ENCODE measurements around the gene ADAMTSL3. TPM values are rescaled to one million over a fixed set of nuclear protein-coding genes. Genes with fewer than 3 reads are reported as not detected.

ADAMTSL3 gene
- total and polyA plus RNA-seq, 2 of the 8 experiments (the other 6 are each of a cell fraction or from before 2014, with no cell fraction given) = 0.35 to 1.4 TPM

- no peak overlapping the region for H3K9ac ChIP-seq (replicated peaks in 1 of 4; ENCODE audit: extremely low read depth in 1 of 4, low read depth in 3 of 4, low read length in 3 of 4)
- H2BK20ac ChIP-seq (ENCODE audit: low read length) = no peak overlapping the region
- no peaks in the 10 kb centered on the region for H3K4me1 ChIP-seq (replicated peaks in 1 of 4; ENCODE audit: control insufficient read depth in 3 of 4, insufficient read depth in 4 of 4, low read length in 3 of 4)
- no peak overlapping the region for H3K4me2 ChIP-seq (ENCODE audit: insufficient read depth in 1 of 2, low read depth in 2 of 2, low read length in 2 of 2)
- no peak overlapping the region for H2AK5ac ChIP-seq (ENCODE audit: low read depth, low read length)
- no peak overlapping the region for H4K91ac ChIP-seq (replicated peaks; ENCODE audit: insufficient read length, low read length)
- no peaks in the 10 kb centered on the region for H3K23me2 ChIP-seq (ENCODE audit: low read depth, low read length)
- POLR2A ChIA-PET (ENCODE audit: partially characterized antibody) = no interaction called here
- no peaks in the 10 kb centered on the region for H3K79me1 ChIP-seq (ENCODE audit: low read depth, low read length)
- DNase-seq (ENCODE audit: low read depth in 1 of 2, low spot score in 2 of 2) (no peak), FAIRE-seq (no peak)
- H3K14ac ChIP-seq (ENCODE audit: insufficient read length) = no peak overlapping the region
- H3K27ac ChIP-seq (ENCODE audit: low read depth, low read length) = no peak overlapping the region
- no peaks in the 10 kb centered on the region for H3K27me3 ChIP-seq (replicated peaks in 1 of 4; ENCODE audit: control insufficient read depth in 3 of 4, extremely low read depth in 1 of 4, insufficient read depth in 3 of 4, low read length in 3 of 4)
- H3K79me2 ChIP-seq (ENCODE audit: control insufficient read depth in 1 of 2, insufficient read depth in 2 of 2, low read length in 2 of 2) = no peaks in the 10 kb centered on the region
- no peak for TF ChIP-seq RFX5 (IDR thresholded peaks at IDR 0.05; ENCODE audit: borderline replicate concordance, low read depth, low read length)
- TF ChIP-seq EP300 (IDR thresholded peaks at IDR 0.05; ENCODE audit: borderline replicate concordance in 1 of 2, low read depth in 2 of 2, low read length in 2 of 2) = no peak
- TF ChIP-seq RXRA (IDR thresholded peaks at IDR 0.05; ENCODE audit: insufficient read depth, low read depth, low read length) = no peak
- TF ChIP-seq GABPA (IDR thresholded peaks at IDR 0.05; ENCODE audit: borderline replicate concordance, insufficient read depth, low read length) = no peak
- no peak for TF ChIP-seq HDAC2 (IDR thresholded peaks at IDR 0.05; ENCODE audit: borderline replicate concordance in 1 of 2, low read depth in 2 of 2, low read length in 2 of 2)
- TF ChIP-seq TBP (IDR thresholded peaks at IDR 0.05; ENCODE audit: low read depth, low read length) = no peak
- no peak overlapping the region for H4K8ac ChIP-seq (ENCODE audit: extremely low read depth, insufficient read depth, low read length)
- no peak overlapping the region for H3K18ac ChIP-seq (ENCODE audit: extremely low read depth, low read length)
- no peaks in the 10 kb centered on the region for H3K36me3 ChIP-seq (ENCODE audit: control insufficient read depth in 2 of 4, insufficient read depth in 4 of 4, low read length in 3 of 4)
- no peak overlapping the region for H3K4ac ChIP-seq (replicated peaks; ENCODE audit: insufficient read length, low read depth, low read length)
- no peaks in the 10 kb centered on the region for H4K20me1 ChIP-seq (replicated peaks in 1 of 2; ENCODE audit: control insufficient read depth in 1 of 2, insufficient read depth in 2 of 2, low read length in 2 of 2)
- H3K23ac ChIP-seq (ENCODE audit: insufficient read length) = no peak overlapping the region
- CTCF ChIA-PET (ENCODE audit: partially characterized antibody) = interaction anchor here (0.5 to 2.5 kb wide), 6 partner anchors 9 to 53 kb away, joined by 3 to 10 read pairs (median 6); no protein-coding TSS in a partner anchor
- H2BK15ac ChIP-seq (ENCODE audit: low read length) = no peak overlapping the region
- H3K56ac ChIP-seq (replicated peaks; ENCODE audit: insufficient read length, low read depth, low read length) = no peak overlapping the region
- H2BK5ac ChIP-seq (ENCODE audit: low read depth, low read length) = no peak overlapping the region
- H3K9me3 ChIP-seq (ENCODE audit: insufficient read depth in 2 of 2, low read depth in 1 of 2, low read length in 1 of 2) = no peaks in the 10 kb centered on the region; a peak in 1 of 4 replicates
- H2BK120ac ChIP-seq (replicated peaks; ENCODE audit: low read depth, low read length) = no peak overlapping the region
- H3K4me3 ChIP-seq (ENCODE audit: extremely low read depth in 1 of 4, insufficient read depth in 2 of 4, low read depth in 3 of 4, low read length in 4 of 4) = no peak overlapping the region
- H4K5ac ChIP-seq (ENCODE audit: insufficient read length, low read depth, low read length) = no peak overlapping the region
- H2AFZ ChIP-seq (ENCODE audit: low read length) = no peak overlapping the region
- H2BK12ac ChIP-seq (ENCODE audit: low read depth, low read length) = no peak overlapping the region
These were observed 330.7 kb downstream of the ADAMTSL3 start for GRCh38 chr15:83984601-83985000.
